Common myeloid progenitor, CD34-positive (primary cell): ENCODE results near the gene PTGDR.

Experiments
- CTCF ChIA-PET: fragments of 350-600 bp; sonication (Branson Sonifier 250); formaldehyde crosslinking; loops from one replicate; lab custom pipeline; 2021; ENCODE audit warnings: antibody characterized with exemption; lab: Charles Lee
- POLR2A ChIA-PET: fragments of 350-600 bp; sonication (Branson Sonifier 250); formaldehyde crosslinking; loops from one replicate; lab custom pipeline; 2021; ENCODE audit warnings: antibody characterized with exemption; lab: Charles Lee
- DNase-seq, 3 donors: peaks; one replicate each; pipeline versions ENCODE4 v3.0.0 to v3.0.0-alpha.2; 2013
- H3K27ac ChIP-seq, 2 experiments: 1 replicate in 1 of 2; 2 replicates in 1 of 2; pipeline ENCODE4 v1.7.0; 2013; ENCODE audit warnings: inconsistent platforms in 2 of 2, low read length in 2 of 2, mild to moderate bottlenecking in 2 of 2, low read depth in 1 of 2, moderate library complexity in 1 of 2; ENCODE audit not compliant: severe bottlenecking in 2 of 2, insufficient read depth in 1 of 2, poor library complexity in 1 of 2
- H3K27me3 ChIP-seq, 5 experiments: replicated peaks in 2 of 5; 1 replicate in 3 of 5; 2 replicates in 2 of 5; pipeline versions ENCODE4 v1.6.1 to v1.7.0; 2013; ENCODE audit warnings: low read length in 4 of 5, mild to moderate bottlenecking in 2 of 5, moderate library complexity in 2 of 5, inconsistent platforms in 1 of 5; ENCODE audit not compliant: insufficient read depth in 5 of 5, control insufficient read depth in 4 of 5
- H3K36me3 ChIP-seq, 4 experiments: 1 replicate in 2 of 4; 2 replicates in 2 of 4; pipeline versions ENCODE4 v1.6.1 to v1.7.0; 2013; ENCODE audit warnings: low read length in 3 of 4, control low read depth in 1 of 4, mild to moderate bottlenecking in 1 of 4; ENCODE audit not compliant: control insufficient read depth in 4 of 4, insufficient read depth in 4 of 4
- H3K4me1 ChIP-seq, 4 experiments: 1 replicate in 3 of 4; 2 replicates in 1 of 4; pipeline versions ENCODE4 v1.6.1 to v1.7.1; 2013; ENCODE audit warnings: low read length in 3 of 4, mild to moderate bottlenecking in 3 of 4, control low read depth in 1 of 4, inconsistent platforms in 1 of 4, moderate library complexity in 1 of 4; ENCODE audit not compliant: control insufficient read depth in 4 of 4, insufficient read depth in 4 of 4; ENCODE audit errors: control extremely low read depth in 1 of 4
- H3K4me3 ChIP-seq, 7 experiments: 1 replicate in 4 of 7; 2 replicates in 3 of 7; pipeline versions ENCODE4 v1.5.1 to v1.7.0; 2013; ENCODE audit warnings: mild to moderate bottlenecking in 7 of 7, low read length in 6 of 7, moderate library complexity in 6 of 7, inconsistent platforms in 2 of 7, low read depth in 2 of 7, control low read depth in 1 of 7; ENCODE audit not compliant: insufficient read depth in 4 of 7, control insufficient read depth in 1 of 7; ENCODE audit errors: extremely low read depth in 1 of 7
- H3K9me3 ChIP-seq, 5 experiments: 1 replicate in 4 of 5; 2 replicates in 1 of 5; pipeline versions ENCODE4 v1.6.1 to v1.7.1; 2013; ENCODE audit warnings: low read length in 4 of 5, mild to moderate bottlenecking in 2 of 5, inconsistent platforms in 1 of 5, low read depth in 1 of 5, moderate library complexity in 1 of 5; ENCODE audit not compliant: control insufficient read depth in 4 of 5, insufficient read depth in 2 of 5; ENCODE audit errors: control extremely low read depth in 1 of 5
- WGBS: methylation state at CpG from one replicate; pipeline ENCODE4 v1.1.5; 2013; ENCODE audit not compliant: insufficient coverage; 5-methylcytosine and 5-hydroxymethylcytosine counted together

Gene PTGDR

DNA sequence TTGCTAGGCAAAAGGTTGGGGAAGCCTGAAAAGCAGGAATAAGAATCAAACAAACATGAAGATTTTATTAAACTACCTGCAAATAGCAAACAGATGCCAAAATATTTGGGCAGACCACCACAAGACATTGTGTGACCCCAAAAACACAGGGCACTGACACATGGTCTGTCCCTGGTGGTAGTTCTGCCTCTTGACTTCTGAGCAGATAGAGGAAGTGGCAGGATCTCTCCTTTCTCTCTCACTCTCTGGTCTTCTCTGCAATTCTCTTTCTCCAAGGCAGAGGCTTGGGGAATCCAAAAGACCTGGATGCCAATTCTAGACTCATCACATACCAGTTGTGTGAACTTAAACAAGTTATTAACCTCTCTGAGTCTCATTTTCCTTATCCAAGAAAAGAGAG is 4.3 kb upstream of the PTGDR start:
- ChIA-PET CTCF (interaction anchor here (1.1 to 2.6 kb wide), 4 partner anchors 9 to 193 kb away, joined by 3 to 7 read pairs (median 4); no protein-coding TSS in a partner anchor), POLR2A (no interaction called here)
- no peaks in the 10 kb centered on the region for H3K36me3 ChIP-seq

DNA sequence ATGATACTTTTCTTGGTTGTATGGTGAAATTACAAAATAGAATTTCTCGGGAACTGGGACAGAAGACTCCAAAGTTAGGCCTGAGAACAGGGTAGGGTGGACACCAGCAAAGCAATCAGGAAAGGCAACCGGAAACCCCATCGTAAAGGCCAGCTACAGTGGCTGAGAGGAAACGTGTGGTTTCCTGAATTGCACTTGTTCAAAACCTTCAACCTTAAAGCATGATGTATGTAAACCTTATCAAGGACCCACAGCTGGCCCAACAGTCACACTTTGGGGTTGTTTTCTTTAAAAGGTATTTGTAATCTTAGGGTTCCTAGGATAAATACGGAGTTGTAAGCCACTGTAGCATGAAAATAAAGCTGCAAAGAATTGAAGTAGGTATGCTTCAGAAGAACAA is 2.2 kb upstream of the PTGDR start:
- POLR2A ChIA-PET = no interaction called here
- Histone ChIP-seq H3K27ac (no peak overlapping the region), H3K27me3 (peaks cover 7 to 35% (median 22%) of the 10 kb centered on the region in 5 experiments), H3K9me3 (no peaks in the 10 kb centered on the region), H3K36me3 (no peaks in the 10 kb centered on the region), H3K4me1 (peaks cover 35 to 50% (median 46%) of the 10 kb centered on the region in 4 experiments), H3K4me3 (peak overlapping the region in 2 of 7 experiments; percentile 34 to 48)
- CTCF ChIA-PET = interaction anchor here (0.6 to 2.6 kb wide), 8 partner anchors 11 to 1489 kb away, joined by 3 to 7 read pairs (median 3); no protein-coding TSS in a partner anchor
- 5% methylated on average over 4 of the region's 5 CpGs for WGBS
- peak; percentile 80 to 97 (median 95) for DNase-seq

More for the DNA sequence above, 4.3 kb upstream of the PTGDR start:
- Histone ChIP-seq H3K4me3 (no peak overlapping the region), H3K4me1 (peaks cover 39 to 58% (median 49%) of the 10 kb centered on the region in 4 experiments), H3K9me3 (no peaks in the 10 kb centered on the region), H3K27me3 (peaks cover 0 to 16% (median 6%) of the 10 kb centered on the region in 5 experiments), H3K27ac (no peak overlapping the region)
- peak in 2 of 3 donors; percentile 42 to 60 for DNase-seq

DNA sequence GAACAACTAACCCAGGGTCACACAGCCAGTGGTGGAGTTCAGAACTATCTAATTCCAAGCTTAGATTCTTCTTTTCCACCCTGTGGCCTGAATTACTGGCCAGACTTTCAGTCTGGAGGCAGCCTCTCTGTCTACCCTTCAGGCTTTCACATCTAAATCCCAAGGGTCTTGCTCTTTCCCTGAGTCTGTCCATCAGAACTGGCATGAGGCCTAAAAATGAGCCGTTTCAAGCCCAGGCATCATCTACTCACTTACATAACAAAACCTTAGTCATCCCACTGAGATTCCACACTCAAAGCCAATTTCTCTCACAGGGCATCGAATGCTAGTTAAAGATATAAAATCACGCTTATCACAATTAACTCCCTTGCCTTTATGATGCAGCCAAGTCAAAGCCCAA is 1.3 kb upstream of the PTGDR start:
- ChIA-PET POLR2A (no interaction called here), CTCF (interaction anchor here (1.1 to 1.5 kb wide), 2 partner anchors 41 to 163 kb away, joined by 3 to 4 read pairs; no protein-coding TSS in a partner anchor)
- no peak overlapping the region for H3K27ac ChIP-seq

DNA sequence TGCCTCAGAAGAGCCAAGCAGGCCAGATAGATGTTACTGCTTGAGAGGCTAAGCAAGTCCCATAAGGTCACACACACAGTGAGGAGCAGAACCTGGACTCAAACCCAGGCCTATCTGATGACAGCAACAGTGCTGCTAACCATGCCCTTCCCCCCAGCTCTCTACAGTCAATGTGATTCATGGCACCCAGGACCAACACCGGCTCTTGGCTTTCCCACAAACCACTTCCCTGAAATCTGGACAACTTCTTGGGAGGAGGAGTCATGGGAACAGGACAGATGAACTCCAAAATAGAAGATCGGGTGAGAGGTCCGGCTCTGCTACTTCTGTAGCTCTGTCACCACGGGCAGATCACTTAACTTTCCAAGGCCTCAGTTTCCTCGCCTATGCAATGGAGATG is 716 bp upstream of the PTGDR start:
- Histone ChIP-seq H3K4me1 (peaks cover 35 to 50% (median 46%) of the 10 kb centered on the region in 4 experiments), H3K4me3 (no peak overlapping the region)
- CTCF ChIA-PET = interaction anchor here (1.1 kb wide), 1 partner anchor 41 kb away, joined by 3 read pairs; no protein-coding TSS in a partner anchor

More for the DNA sequence above, 1.3 kb upstream of the PTGDR start:
- Histone ChIP-seq H3K4me3 (peak overlapping the region in 1 of 7 experiments; percentile 23), H3K36me3 (no peaks in the 10 kb centered on the region), H3K9me3 (no peaks in the 10 kb centered on the region), H3K4me1 (peaks cover 35 to 50% (median 46%) of the 10 kb centered on the region in 4 experiments), H3K27me3 (peaks cover 8 to 37% (median 24%) of the 10 kb centered on the region in 5 experiments)
- DNase-seq = no peak
- WGBS = 64% methylated on average over 3 of the region's 3 CpGs

DNA sequence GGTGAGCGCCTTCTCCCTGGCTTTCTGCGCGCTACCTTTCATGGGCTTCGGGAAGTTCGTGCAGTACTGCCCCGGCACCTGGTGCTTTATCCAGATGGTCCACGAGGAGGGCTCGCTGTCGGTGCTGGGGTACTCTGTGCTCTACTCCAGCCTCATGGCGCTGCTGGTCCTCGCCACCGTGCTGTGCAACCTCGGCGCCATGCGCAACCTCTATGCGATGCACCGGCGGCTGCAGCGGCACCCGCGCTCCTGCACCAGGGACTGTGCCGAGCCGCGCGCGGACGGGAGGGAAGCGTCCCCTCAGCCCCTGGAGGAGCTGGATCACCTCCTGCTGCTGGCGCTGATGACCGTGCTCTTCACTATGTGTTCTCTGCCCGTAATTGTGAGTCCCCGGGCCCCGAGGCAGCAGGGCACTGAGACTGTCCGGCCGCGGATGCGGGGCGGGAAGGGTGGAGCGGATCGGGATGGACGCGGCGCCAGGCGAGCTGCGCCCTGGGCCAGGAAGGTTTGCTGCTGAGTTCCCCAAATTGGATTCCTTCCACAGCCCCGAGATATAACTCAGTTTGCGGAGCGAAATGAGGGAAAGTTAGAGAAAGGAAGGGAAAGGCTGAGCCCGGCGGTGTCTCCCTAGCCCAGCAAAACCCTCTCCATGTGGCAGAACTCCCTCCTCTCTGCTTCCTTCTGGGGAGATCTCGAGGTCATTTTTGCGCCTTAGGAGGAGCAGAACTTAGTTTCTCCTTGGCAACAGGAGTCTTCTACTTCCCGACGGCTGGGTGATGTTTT is 972 bp downstream of the PTGDR start:
- Histone ChIP-seq H3K4me3 (peak overlapping the region in 6 of 7 experiments; percentile 24 to 75 (median 64)), H3K27me3 (peaks cover 8 to 37% (median 26%) of the 10 kb centered on the region in 5 experiments), H3K36me3 (no peaks in the 10 kb centered on the region), H3K27ac (no peak overlapping the region), H3K9me3 (no peaks in the 10 kb centered on the region), H3K4me1 (peaks cover 33 to 50% (median 41%) of the 10 kb centered on the region in 4 experiments)
- POLR2A ChIA-PET = interaction anchor here (0.6 kb wide), 1 partner anchor 283 kb away, joined by 5 read pairs; no protein-coding TSS in a partner anchor
- WGBS = 0% methylated on average over 48 of the region's 54 CpGs
- peak in 2 of 3 donors; percentile 44 to 62 for DNase-seq
- CTCF ChIA-PET = interaction anchor here (2.8 kb wide), 1 partner anchor 9 kb away, joined by 8 read pairs; no protein-coding TSS in a partner anchor

More for the DNA sequence above, 716 bp upstream of the PTGDR start:
- Histone ChIP-seq H3K27me3 (peaks cover 8 to 37% (median 26%) of the 10 kb centered on the region in 5 experiments), H3K36me3 (no peaks in the 10 kb centered on the region), H3K27ac (no peak overlapping the region), H3K9me3 (no peaks in the 10 kb centered on the region)
- POLR2A ChIA-PET = no interaction called here
- DNase-seq = no peak
- 69% methylated on average over 5 of the region's 5 CpGs for WGBS

DNA sequence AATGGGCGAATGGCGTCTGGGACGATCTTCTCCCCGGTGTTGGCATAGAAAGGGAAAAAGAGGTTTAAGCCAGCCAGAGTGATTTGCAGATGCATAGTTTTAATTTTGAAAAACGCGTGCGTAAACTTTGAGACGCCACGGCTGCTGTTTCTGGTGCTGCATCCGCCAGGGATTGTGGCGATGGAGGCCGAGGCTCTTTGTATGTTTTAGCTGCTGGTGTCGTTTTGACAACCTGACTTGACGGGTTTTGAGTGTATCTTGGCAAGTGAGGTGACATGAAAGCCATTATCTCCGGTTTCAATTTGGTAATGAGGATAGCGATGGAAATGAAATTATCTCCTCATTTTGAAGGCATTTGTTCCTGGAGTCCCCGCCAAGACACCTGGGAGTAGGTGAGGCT is 1.6 kb downstream of the PTGDR start:
- peaks cover 8 to 37% (median 26%) of the 10 kb centered on the region in 5 experiments for H3K27me3 ChIP-seq
- no peaks in the 10 kb centered on the region for H3K36me3 ChIP-seq
- no peaks in the 10 kb centered on the region for H3K9me3 ChIP-seq
- H3K4me3 ChIP-seq = peak overlapping the region in 4 of 7 experiments; percentile 61 to 75 (median 68)
- peak in 1 of 3 donors; percentile 38 for DNase-seq
- H3K4me1 ChIP-seq = peaks cover 33 to 50% (median 40%) of the 10 kb centered on the region in 4 experiments
- ChIA-PET CTCF (interaction anchor here (2.8 kb wide), 1 partner anchor 10 kb away, joined by 8 read pairs; no protein-coding TSS in a partner anchor), POLR2A (interaction anchor here (0.6 kb wide), 1 partner anchor 282 kb away, joined by 5 read pairs; no protein-coding TSS in a partner anchor)
- 30% methylated on average over 15 of the region's 17 CpGs for WGBS
- H3K27ac ChIP-seq = no peak overlapping the region
